ENCODE measurements around the gene WBP2.
"Not testable (repeated sequence)": the region's sequence is repeated elsewhere in the genome, so short reads cannot be mapped to it uniquely, and the experiment has no call there.

WBP2 gene

GRCh38 chr17:75865404-75866188, 10.5 kb upstream of the WBP2 start:
- DNase-seq: not testable (repeated sequence)

GRCh38 chr17:75864887-75865286, 9.8 kb upstream of the WBP2 start:
- not testable (repeated sequence) for DNase-seq

GRCh38 chr17:75864448-75864871, 9.3 kb upstream of the WBP2 start:
- no peak for DNase-seq

GRCh38 chr17:75861927-75862317, 6.8 kb upstream of the WBP2 start:
- DNase-seq: no peak

GRCh38 chr17:75859358-75859757, 4.2 kb upstream of the WBP2 start:
- DNase-seq: not testable (repeated sequence)

GRCh38 chr17:75856062-75856756, 1.1 kb upstream of the WBP2 start:
- DNase-seq: no peak

GRCh38 chr17:75854881-75855309, 240 bp downstream of the WBP2 start:
- DNase-seq: no peak

GRCh38 chr17:75854101-75854748, 910 bp downstream of the WBP2 start:
- no peak for DNase-seq

GRCh38 chr17:75853433-75853832, 1.7 kb downstream of the WBP2 start:
- no peak for DNase-seq

- not testable (repeated sequence) for DNase-seq
Measured at GRCh38 chr17:75851693-75851991, 3.5 kb downstream of the WBP2 start.

GRCh38 chr17:75850928-75851692, 4.0 kb downstream of the WBP2 start:
- no peak for DNase-seq

GRCh38 chr17:75849724-75850123, 5.4 kb downstream of the WBP2 start:
- DNase-seq: peak in 1 of 2 experiments; percentile 38

GRCh38 chr17:75849279-75849646, 5.9 kb downstream of the WBP2 start:
- peak; percentile 46 to 81 for DNase-seq

- peak; percentile 53 to 72 for DNase-seq
Measured at GRCh38 chr17:75848523-75849278, 6.4 kb downstream of the WBP2 start.

GRCh38 chr17:75847614-75848522, 7.3 kb downstream of the WBP2 start:
- DNase-seq: no peak

GRCh38 chr17:75846692-75847613, 8.2 kb downstream of the WBP2 start:
- no peak for DNase-seq

GRCh38 chr17:75845933-75846691, 9.0 kb downstream of the WBP2 start:
- DNase-seq: no peak

GRCh38 chr17:75845058-75845711, 9.9 kb downstream of the WBP2 start:
- DNase-seq: peak in 1 of 2 experiments; percentile 42
